Skin epidermis (tissue), 12 donors: ENCODE data around the gene SLC15A5.

Experiments
- H3K27ac ChIP-seq, 21 experiments: fragments of 200-600 bp; sonication (generic) in 11 of 21; one replicate each; pipeline ENCODE4 v1.5.0; 2020; ENCODE audit warnings: mild to moderate bottlenecking in 3 of 21, inconsistent platforms in 2 of 21, moderate library complexity in 2 of 21
- H3K4me3 ChIP-seq, 7 experiments: fragments of 200-600 bp; sonication (generic) in 2 of 7; one replicate each; pipeline ENCODE4 v1.5.0; 2020; ENCODE audit warnings: inconsistent platforms in 2 of 7, mild to moderate bottlenecking in 2 of 7, moderate library complexity in 1 of 7

SLC15A5 gene

GRCh38 chr12:16266085-16266484 lies 11.4 kb downstream of the SLC15A5 start:
- Histone ChIP-seq H3K4me3 (no peak overlapping the region), H3K27ac (no peak overlapping the region)

- Histone ChIP-seq H3K27ac (no peak overlapping the region), H3K4me3 (no peak overlapping the region)
Observed at GRCh38 chr12:16261944-16262475, 15.5 kb downstream of the SLC15A5 start.

GRCh38 chr12:16260206-16260605 lies 17.3 kb downstream of the SLC15A5 start:
- H3K4me3 ChIP-seq = no peak overlapping the region
- H3K27ac ChIP-seq = no peak overlapping the region

- H3K4me3 ChIP-seq = no peak overlapping the region
- H3K27ac ChIP-seq = no peak overlapping the region
Observed at GRCh38 chr12:16258963-16259362, 18.5 kb downstream of the SLC15A5 start.

GRCh38 chr12:16246264-16246663 lies 31.2 kb downstream of the SLC15A5 start:
- H3K4me3 ChIP-seq = no peak overlapping the region
- H3K27ac ChIP-seq = no peak overlapping the region

- Histone ChIP-seq H3K27ac (no peak overlapping the region), H3K4me3 (no peak overlapping the region)
Observed at GRCh38 chr12:16245209-16245608, 32.3 kb downstream of the SLC15A5 start.

GRCh38 chr12:16243487-16244412 lies 33.7 kb downstream of the SLC15A5 start:
- Histone ChIP-seq H3K4me3 (no peak overlapping the region), H3K27ac (no peak overlapping the region)

- H3K4me3 ChIP-seq = no peak overlapping the region
- no peak overlapping the region for H3K27ac ChIP-seq
Observed at GRCh38 chr12:16241346-16241745, 36.1 kb downstream of the SLC15A5 start.

- Histone ChIP-seq H3K27ac (no peak overlapping the region), H3K4me3 (no peak overlapping the region)
Observed at GRCh38 chr12:16238661-16239060, 38.8 kb downstream of the SLC15A5 start.

- Histone ChIP-seq H3K27ac (no peak overlapping the region), H3K4me3 (no peak overlapping the region)
Observed at GRCh38 chr12:16229676-16230075, 47.8 kb downstream of the SLC15A5 start.

- no peak overlapping the region for H3K4me3 ChIP-seq
Observed at GRCh38 chr12:16228067-16228466, 49.4 kb downstream of the SLC15A5 start.

GRCh38 chr12:16225692-16226091 lies 51.8 kb downstream of the SLC15A5 start:
- H3K27ac ChIP-seq = no peak overlapping the region
- H3K4me3 ChIP-seq = no peak overlapping the region

More at GRCh38 chr12:16228067-16228466, 49.4 kb downstream of the SLC15A5 start:
- no peak overlapping the region for H3K27ac ChIP-seq

GRCh38 chr12:16224196-16224595 lies 53.3 kb downstream of the SLC15A5 start:
- Histone ChIP-seq H3K27ac (no peak overlapping the region), H3K4me3 (no peak overlapping the region)

- Histone ChIP-seq H3K27ac (no peak overlapping the region), H3K4me3 (no peak overlapping the region)
Observed at GRCh38 chr12:16221776-16222175, 55.7 kb downstream of the SLC15A5 start.

GRCh38 chr12:16220120-16220519 lies 57.4 kb downstream of the SLC15A5 start:
- no peak overlapping the region for H3K27ac ChIP-seq
- no peak overlapping the region for H3K4me3 ChIP-seq

- Histone ChIP-seq H3K27ac (no peak overlapping the region), H3K4me3 (no peak overlapping the region)
Observed at GRCh38 chr12:16218934-16219751, 58.3 kb downstream of the SLC15A5 start.

GRCh38 chr12:16218234-16218633 lies 59.3 kb downstream of the SLC15A5 start:
- H3K4me3 ChIP-seq = no peak overlapping the region
- no peak overlapping the region for H3K27ac ChIP-seq

- no peak overlapping the region for H3K4me3 ChIP-seq
- no peak overlapping the region for H3K27ac ChIP-seq
Observed at GRCh38 chr12:16211731-16212130, 65.8 kb downstream of the SLC15A5 start.

- Histone ChIP-seq H3K27ac (no peak overlapping the region), H3K4me3 (no peak overlapping the region)
Observed at GRCh38 chr12:16198884-16199283, 78.6 kb downstream of the SLC15A5 start.

GRCh38 chr12:16197600-16197999 lies 79.9 kb downstream of the SLC15A5 start:
- no peak overlapping the region for H3K27ac ChIP-seq
- no peak overlapping the region for H3K4me3 ChIP-seq

- H3K27ac ChIP-seq = no peak overlapping the region
- no peak overlapping the region for H3K4me3 ChIP-seq
Observed at GRCh38 chr12:16189849-16190248, 87.6 kb downstream of the SLC15A5 start.
